Measurements from ENCODE around the gene MRPS25. TPM values are rescaled to one million over a fixed set of nuclear protein-coding genes. Genes with fewer than 3 reads are reported as not detected.

Gene MRPS25
- polyA plus RNA-seq, 1 donor from 2014 or later: 74.4 TPM

- Histone ChIP-seq H3K27me3 (ENCODE audit: insufficient read depth, low read depth, low read length) (no peaks in the 10 kb centered on the region), H3K4me2 (ENCODE audit: low read length) (no peak overlapping the region), H3K9ac (ENCODE audit: low read length) (no peak overlapping the region), H3F3A (ENCODE audit: insufficient read depth, low read length, poor library complexity, severe bottlenecking) (no peaks in the 10 kb centered on the region), H2AFZ (ENCODE audit: low read depth, low read length) (no peak overlapping the region), H3K4me3 (ENCODE audit: low read length) (no peak overlapping the region), H3K9me3 (ENCODE audit: low read length) (no peaks in the 10 kb centered on the region), H3K27ac (ENCODE audit: low read length) (no peak overlapping the region), H3K79me2 (replicated peaks; ENCODE audit: insufficient read depth, low read length) (no peaks in the 10 kb centered on the region), H3K36me3 (ENCODE audit: insufficient read depth, low read length) (peaks cover 22% of the 10 kb centered on the region), H4K20me1 (ENCODE audit: insufficient read depth) (no peaks in the 10 kb centered on the region), H3K9me2 (ENCODE audit: insufficient read depth, low read length) (no peaks in the 10 kb centered on the region)
- TF ChIP-seq TAF1 (IDR thresholded peaks at IDR 0.05; ENCODE audit: low read depth) (no peak), REST (IDR thresholded peaks at IDR 0.05; ENCODE audit: borderline replicate concordance) (no peak), CTCF (IDR thresholded peaks at IDR 0.05; ENCODE audit: poor library complexity, severe bottlenecking) (no peak), MXI1 (conservative IDR thresholded peaks at IDR 0.05; ENCODE audit: poor library complexity, severe bottlenecking) (no peak), EP300 (conservative IDR thresholded peaks at IDR 0.05; ENCODE audit: poor library complexity, severe bottlenecking) (no peak), POLR2AphosphoS5 (IDR thresholded peaks at IDR 0.05) (no peak), SMC3 (conservative IDR thresholded peaks at IDR 0.05; ENCODE audit: poor library complexity) (no peak), RAD21 (conservative IDR thresholded peaks at IDR 0.05) (no peak), EZH2 (IDR thresholded peaks at IDR 0.05; ENCODE audit: borderline replicate concordance, insufficient read depth, low read length, poor library complexity, severe bottlenecking) (no peak)
Observed at GRCh38 chr3:15023719-15024118, 41.4 kb downstream of the MRPS25 start.

GRCh38 chr3:15023249-15023648, 41.9 kb downstream of the MRPS25 start:
- peaks cover 18% of the 10 kb centered on the region for H3K36me3 ChIP-seq (ENCODE audit: insufficient read depth, low read length)
- no peak overlapping the region for H3K4me2 ChIP-seq (ENCODE audit: low read length)

More at GRCh38 chr3:15023249-15023648, 41.9 kb downstream of the MRPS25 start:
- no peak overlapping the region for H3K4me3 ChIP-seq (ENCODE audit: low read length)
- no peaks in the 10 kb centered on the region for H3K9me3 ChIP-seq (ENCODE audit: low read length)
- no peaks in the 10 kb centered on the region for H3F3A ChIP-seq (ENCODE audit: insufficient read depth, low read length, poor library complexity, severe bottlenecking)
- H2AFZ ChIP-seq (ENCODE audit: low read depth, low read length): no peak overlapping the region
- H3K79me2 ChIP-seq (replicated peaks; ENCODE audit: insufficient read depth, low read length): no peaks in the 10 kb centered on the region
- H3K9me2 ChIP-seq (ENCODE audit: insufficient read depth, low read length): no peaks in the 10 kb centered on the region
- H3K27me3 ChIP-seq (ENCODE audit: insufficient read depth, low read depth, low read length): no peaks in the 10 kb centered on the region
- H3K27ac ChIP-seq (ENCODE audit: low read length): no peak overlapping the region
- H4K20me1 ChIP-seq (ENCODE audit: insufficient read depth): no peaks in the 10 kb centered on the region
- H3K9ac ChIP-seq (ENCODE audit: low read length): no peak overlapping the region
- TF ChIP-seq POLR2AphosphoS5 (IDR thresholded peaks at IDR 0.05): no peak
- TF ChIP-seq RAD21 (conservative IDR thresholded peaks at IDR 0.05): no peak
- no peak for TF ChIP-seq EP300 (conservative IDR thresholded peaks at IDR 0.05; ENCODE audit: poor library complexity, severe bottlenecking)
- no peak for TF ChIP-seq EZH2 (IDR thresholded peaks at IDR 0.05; ENCODE audit: borderline replicate concordance, insufficient read depth, low read length, poor library complexity, severe bottlenecking)
- TF ChIP-seq TAF1 (IDR thresholded peaks at IDR 0.05; ENCODE audit: low read depth): no peak
- no peak for TF ChIP-seq REST (IDR thresholded peaks at IDR 0.05; ENCODE audit: borderline replicate concordance)
